ENCODE results near the gene MPC2. TPM values are rescaled to one million over a fixed set of nuclear protein-coding genes. Genes with fewer than 3 reads are reported as not detected.

Gene MPC2
- total RNA-seq, 1 experiment from 2014 or later: 49.9 TPM

DNA sequence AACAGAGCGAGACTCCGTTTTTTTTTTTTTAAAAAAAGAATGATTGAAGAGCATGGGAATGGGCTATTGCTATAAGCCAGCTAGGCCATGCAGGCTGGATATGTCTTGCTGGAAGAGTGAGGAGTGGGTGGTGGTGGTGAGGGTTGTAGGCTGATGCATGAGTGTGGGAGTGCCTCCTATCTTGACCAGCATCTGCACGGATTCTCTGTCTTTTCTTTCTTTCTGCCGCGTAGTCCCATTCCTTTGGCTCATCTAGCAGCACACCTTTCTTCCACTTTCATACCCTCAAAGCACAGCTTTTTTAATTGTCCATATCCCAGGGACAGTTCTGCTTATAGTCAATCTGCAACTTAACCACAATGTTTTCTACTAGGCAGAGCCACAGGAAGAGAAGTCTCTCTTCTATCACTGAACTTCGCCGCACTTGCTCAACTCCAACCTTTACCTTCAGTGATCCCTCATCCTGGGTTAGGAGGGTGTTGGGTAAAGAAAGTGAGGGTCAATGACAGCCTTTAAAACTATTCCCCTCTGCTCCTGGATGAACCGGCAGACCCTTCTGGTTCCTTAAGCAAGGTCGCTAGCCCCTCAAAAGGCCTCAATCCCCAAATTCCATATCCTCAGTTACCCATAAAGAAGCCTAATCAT is 38.2 kb downstream of the MPC2 start:
- Histone ChIP-seq H3K79me2 (ENCODE audit: insufficient read depth, low read length) (no peaks in the 10 kb centered on the region), H4K20me1 (ENCODE audit: insufficient read depth) (no peaks in the 10 kb centered on the region), H2AFZ (ENCODE audit: low read depth, low read length, poor library complexity, severe bottlenecking) (no peak overlapping the region), H3K4me3 (replicated peaks in 1 of 2; ENCODE audit: low read depth in 1 of 2, low read length in 2 of 2) (no peak overlapping the region), H3K4me1 (ENCODE audit: control insufficient read depth in 1 of 2, insufficient read depth in 2 of 2, low read length in 2 of 2) (no peaks in the 10 kb centered on the region), H3K4me2 (ENCODE audit: low read length) (no peak overlapping the region), H3K9me2 (ENCODE audit: insufficient read depth) (no peaks in the 10 kb centered on the region), H3K36me3 (ENCODE audit: control insufficient read depth in 1 of 2, insufficient read depth in 2 of 2, low read length in 2 of 2) (no peaks in the 10 kb centered on the region), H3K9ac (ENCODE audit: low read length) (no peak overlapping the region), H3K9me3 (ENCODE audit: control insufficient read depth in 1 of 2, insufficient read depth in 1 of 2, low read depth in 1 of 2, low read length in 2 of 2) (no peaks in the 10 kb centered on the region), H3K27ac (ENCODE audit: low read depth, low read length) (no peak overlapping the region), H3K27me3 (ENCODE audit: insufficient read depth, low read length) (no peaks in the 10 kb centered on the region)
- TF ChIP-seq POLR2A (IDR thresholded peaks at IDR 0.05; ENCODE audit: borderline replicate concordance, extremely low read depth, insufficient read depth, insufficient read length) (no peak), SP1 (IDR thresholded peaks at IDR 0.05; ENCODE audit: low read depth) (no peak), EZH2phosphoT487 (IDR thresholded peaks at IDR 0.05; ENCODE audit: borderline replicate concordance) (no peak), TCF7L2 (IDR thresholded peaks at IDR 0.05; ENCODE audit: borderline replicate concordance, extremely low read depth, insufficient read depth, insufficient read length) (no peak), ZNF274 (IDR thresholded peaks at IDR 0.05; ENCODE audit: low read depth, low read length) (no peak), JUND (IDR thresholded peaks at IDR 0.05) (no peak), FOSL1 (IDR thresholded peaks at IDR 0.05; ENCODE audit: low read depth) (no peak), ELF1 (IDR thresholded peaks at IDR 0.05; ENCODE audit: borderline replicate concordance, low read depth) (no peak), CBX3 (IDR thresholded peaks at IDR 0.05; ENCODE audit: low read depth) (no peak), CEBPB (IDR thresholded peaks at IDR 0.05; ENCODE audit: low read depth) (no peak), POLR2AphosphoS5 (IDR thresholded peaks at IDR 0.05; ENCODE audit: low read depth, low read length) (no peak)
- TF ChIP-seq, protein P1, sequence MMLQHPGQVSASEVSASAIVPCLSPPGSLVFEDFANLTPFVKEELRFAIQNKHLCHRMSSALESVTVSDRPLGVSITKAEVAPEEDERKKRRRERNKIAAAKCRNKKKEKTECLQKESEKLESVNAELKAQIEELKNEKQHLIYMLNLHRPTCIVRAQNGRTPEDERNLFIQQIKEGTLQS (IDR thresholded peaks at IDR 0.05): no peak
- TF ChIP-seq, protein P2, sequence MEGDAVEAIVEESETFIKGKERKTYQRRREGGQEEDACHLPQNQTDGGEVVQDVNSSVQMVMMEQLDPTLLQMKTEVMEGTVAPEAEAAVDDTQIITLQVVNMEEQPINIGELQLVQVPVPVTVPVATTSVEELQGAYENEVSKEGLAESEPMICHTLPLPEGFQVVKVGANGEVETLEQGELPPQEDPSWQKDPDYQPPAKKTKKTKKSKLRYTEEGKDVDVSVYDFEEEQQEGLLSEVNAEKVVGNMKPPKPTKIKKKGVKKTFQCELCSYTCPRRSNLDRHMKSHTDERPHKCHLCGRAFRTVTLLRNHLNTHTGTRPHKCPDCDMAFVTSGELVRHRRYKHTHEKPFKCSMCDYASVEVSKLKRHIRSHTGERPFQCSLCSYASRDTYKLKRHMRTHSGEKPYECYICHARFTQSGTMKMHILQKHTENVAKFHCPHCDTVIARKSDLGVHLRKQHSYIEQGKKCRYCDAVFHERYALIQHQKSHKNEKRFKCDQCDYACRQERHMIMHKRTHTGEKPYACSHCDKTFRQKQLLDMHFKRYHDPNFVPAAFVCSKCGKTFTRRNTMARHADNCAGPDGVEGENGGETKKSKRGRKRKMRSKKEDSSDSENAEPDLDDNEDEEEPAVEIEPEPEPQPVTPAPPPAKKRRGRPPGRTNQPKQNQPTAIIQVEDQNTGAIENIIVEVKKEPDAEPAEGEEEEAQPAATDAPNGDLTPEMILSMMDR (IDR thresholded peaks at IDR 0.05 in 2 of 3, conservative IDR thresholded peaks at IDR 0.05 in 1 of 3; ENCODE audit: borderline replicate concordance in 1 of 3, insufficient read depth in 1 of 3, low read depth in 2 of 3, low read length in 2 of 3): no peak
- TF ChIP-seq, protein P3, sequence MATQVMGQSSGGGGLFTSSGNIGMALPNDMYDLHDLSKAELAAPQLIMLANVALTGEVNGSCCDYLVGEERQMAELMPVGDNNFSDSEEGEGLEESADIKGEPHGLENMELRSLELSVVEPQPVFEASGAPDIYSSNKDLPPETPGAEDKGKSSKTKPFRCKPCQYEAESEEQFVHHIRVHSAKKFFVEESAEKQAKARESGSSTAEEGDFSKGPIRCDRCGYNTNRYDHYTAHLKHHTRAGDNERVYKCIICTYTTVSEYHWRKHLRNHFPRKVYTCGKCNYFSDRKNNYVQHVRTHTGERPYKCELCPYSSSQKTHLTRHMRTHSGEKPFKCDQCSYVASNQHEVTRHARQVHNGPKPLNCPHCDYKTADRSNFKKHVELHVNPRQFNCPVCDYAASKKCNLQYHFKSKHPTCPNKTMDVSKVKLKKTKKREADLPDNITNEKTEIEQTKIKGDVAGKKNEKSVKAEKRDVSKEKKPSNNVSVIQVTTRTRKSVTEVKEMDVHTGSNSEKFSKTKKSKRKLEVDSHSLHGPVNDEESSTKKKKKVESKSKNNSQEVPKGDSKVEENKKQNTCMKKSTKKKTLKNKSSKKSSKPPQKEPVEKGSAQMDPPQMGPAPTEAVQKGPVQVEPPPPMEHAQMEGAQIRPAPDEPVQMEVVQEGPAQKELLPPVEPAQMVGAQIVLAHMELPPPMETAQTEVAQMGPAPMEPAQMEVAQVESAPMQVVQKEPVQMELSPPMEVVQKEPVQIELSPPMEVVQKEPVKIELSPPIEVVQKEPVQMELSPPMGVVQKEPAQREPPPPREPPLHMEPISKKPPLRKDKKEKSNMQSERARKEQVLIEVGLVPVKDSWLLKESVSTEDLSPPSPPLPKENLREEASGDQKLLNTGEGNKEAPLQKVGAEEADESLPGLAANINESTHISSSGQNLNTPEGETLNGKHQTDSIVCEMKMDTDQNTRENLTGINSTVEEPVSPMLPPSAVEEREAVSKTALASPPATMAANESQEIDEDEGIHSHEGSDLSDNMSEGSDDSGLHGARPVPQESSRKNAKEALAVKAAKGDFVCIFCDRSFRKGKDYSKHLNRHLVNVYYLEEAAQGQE (IDR thresholded peaks at IDR 0.05; ENCODE audit: low read depth): no peak
- ChIA-PET POLR2A (no interaction called here), RAD21 (ENCODE audit: low non-redundant PET in 1 of 2, low total read pairs in 2 of 2, uncharacterized antibody in 2 of 2, unreplicated experiment in 2 of 2) (no interaction called here), CTCF (no interaction called here)
- ATAC-seq: no peak
- DNase-seq (ENCODE audit: low read depth, low spot score): no peak
- intact Hi-C loops (cut with micrococcal nuclease): no loop called here
- BruUV-seq (replicated peaks): no TSS peak

All from HCT116 (cell line).